OCI-LY1 (cell line): Measurements from ENCODE around the gene SAMD11.

Experiments used
- CTCF ChIP-seq: fragments of 200-600 bp; sonication (generic), shearing (Covaris generic); IDR thresholded peaks from 2 replicates; pipeline ENCODE4 v1.5.1; 2017; ENCODE audit warnings: mild to moderate bottlenecking, antibody characterized with exemption, low read length, moderate library complexity, mixed read lengths
- EZH2 ChIP-seq: fragments of 200-600 bp; sonication (generic), shearing (Covaris generic); IDR thresholded peaks from 2 replicates; pipeline ENCODE4 v1.8.0; 2017; ENCODE audit warnings: borderline replicate concordance, mixed run types, mild to moderate bottlenecking, antibody characterized with exemption, low read length, moderate library complexity, mixed read lengths

GRCh38 chr1:932776-933602 lies 9.3 kb downstream of the SAMD11 start:
- no peak for TF ChIP-seq CTCF
- TF ChIP-seq EZH2 = no peak
